Embryonic facial prominence (tissue), 1 donor: ENCODE results near the gene TSACC.

Source experiments
- DNase-seq: peaks from one replicate; pipeline ENCODE4 v3.0.0-alpha.2; 2016; ENCODE audit errors: extremely low spot score

The TSACC gene

DNA sequence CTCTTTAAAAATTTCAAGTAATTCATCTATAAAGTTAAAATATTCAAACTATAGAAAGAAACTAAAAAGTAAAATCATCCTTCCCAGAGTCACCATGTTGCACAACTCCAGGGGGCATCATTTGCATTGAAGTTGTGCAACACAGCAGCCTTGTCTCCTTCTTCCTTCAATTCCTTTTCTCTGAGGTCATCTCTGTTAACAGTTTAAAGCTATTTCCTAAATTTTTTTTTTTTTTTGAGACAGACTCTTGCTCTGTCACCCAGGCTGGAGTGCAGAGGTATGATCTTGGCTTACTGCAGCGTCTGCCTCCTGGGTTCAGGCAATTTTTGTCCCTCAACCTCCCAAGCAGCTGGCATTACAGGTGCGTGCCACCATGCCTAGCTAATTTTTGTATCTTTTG, 37.8 kb downstream of the TSACC start:
- DNase-seq: no peak

DNA sequence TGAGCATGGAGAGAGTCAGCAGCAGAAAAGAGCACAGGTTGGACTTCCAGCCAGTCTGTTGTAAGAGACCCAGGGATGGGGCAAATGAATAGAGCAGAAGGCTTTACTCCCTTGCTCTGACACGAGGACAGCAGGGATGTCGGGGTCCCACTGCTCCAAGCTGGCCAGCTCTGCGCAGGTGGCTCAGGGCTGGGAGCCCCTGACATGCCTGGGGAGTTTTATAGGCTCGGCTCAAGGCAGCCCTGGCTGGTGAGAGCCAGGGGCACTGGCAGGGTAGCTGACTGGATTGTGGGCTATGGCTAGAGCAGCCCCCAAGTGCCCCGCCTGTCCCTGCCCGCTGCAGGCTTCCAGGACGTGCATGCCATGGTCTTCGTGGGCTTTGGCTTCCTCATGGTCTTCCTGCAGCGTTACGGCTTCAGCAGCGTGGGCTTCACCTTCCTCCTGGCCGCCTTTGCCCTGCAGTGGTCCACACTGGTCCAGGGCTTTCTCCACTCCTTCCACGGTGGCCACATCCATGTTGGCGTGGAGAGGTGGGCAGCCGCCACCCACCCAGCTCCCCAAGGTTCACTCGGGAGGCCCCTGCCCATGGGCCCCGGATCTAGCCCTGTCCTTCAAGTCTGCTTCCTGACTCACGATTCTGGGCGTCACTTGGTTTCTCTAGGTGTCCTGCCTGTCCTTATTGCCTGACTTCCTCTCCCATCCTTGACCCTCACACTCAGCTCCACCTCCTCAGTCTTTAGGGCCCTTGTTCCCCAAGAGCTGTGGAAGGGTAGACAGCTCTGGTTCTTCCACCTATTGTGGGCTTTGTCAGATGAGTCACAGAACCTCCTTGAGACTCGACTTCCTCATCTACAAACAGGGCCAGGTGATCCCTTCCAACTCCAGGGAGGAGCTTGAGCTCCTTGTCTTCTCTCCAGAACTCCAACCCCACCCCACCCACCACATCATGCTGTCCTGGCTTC, 38.9 kb downstream of the TSACC start:
- DNase-seq: no peak

DNA sequence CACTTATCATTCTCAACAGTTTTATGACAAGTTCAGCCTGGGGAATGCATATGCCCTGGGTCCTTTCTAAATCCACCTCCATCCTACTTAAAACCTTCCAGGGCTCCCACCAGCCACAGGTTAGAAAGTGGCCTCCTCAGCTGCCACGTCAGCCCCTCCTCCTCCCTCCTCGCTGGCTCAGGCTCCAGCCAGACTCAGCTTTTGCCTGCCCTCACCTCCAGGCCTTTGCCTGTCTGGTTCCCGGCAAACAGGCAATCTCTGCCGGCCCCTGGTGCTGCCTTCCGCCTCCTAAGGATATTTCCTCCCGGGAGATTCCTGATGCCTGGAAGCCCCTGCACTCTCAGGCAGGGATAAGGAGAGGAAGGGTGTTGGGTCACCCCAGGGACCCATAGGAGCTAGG, 40.2 kb downstream of the TSACC start:
- no peak for DNase-seq

DNA sequence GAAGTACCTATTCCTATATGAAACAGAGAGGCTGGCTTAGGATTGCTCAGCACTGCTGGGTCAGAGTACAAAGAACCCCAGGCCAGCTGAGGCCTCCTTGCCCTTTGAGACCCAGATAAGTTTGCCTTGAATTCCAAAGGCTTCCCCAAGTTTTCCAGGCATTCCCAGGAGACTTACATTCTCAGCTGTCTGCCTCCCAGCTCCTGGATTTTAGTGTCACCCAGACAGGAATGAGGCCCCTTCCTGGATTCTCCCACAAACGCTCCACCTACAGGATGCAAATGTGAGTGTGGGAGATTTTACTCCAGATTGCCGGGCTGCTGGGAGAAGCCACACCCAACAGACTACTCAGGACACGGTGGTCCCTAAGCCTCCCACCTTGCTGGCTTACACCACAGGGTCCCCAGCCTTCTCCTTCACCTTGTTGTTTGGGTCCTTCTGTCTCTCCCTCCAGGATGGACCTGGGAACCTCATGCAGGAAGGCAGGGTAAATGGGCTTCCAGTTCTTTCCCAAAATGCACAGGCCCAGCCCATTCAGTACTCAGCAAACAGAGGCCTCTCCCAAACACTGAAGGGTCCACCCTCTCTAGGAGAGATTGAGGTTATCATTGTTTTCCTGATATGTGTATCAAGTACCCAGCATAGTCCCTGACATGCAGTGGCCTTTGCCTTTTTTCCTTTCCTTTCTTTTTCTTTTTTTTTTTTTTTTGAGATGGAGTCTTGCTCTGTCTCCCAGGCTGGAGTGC, 41.3 kb downstream of the TSACC start:
- DNase-seq: no peak

DNA sequence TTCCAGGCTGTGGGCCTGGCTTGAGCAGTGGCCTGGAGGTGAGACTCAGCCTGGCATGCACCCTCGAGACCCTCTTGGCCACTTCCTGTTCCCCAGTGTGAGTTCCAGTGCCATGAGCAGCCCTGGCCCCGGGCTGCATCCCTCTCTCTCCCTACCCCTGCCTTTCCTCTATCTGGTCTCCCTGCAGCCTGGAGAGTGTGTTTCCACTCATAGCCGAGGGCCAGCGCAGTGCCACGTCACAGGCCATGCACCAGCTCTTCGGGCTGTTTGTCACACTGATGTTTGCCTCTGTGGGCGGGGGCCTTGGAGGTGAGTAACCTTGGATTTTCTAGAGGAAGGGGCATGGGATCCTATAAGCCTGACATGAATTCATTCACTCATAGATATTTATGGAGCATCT, 44.2 kb downstream of the TSACC start:
- no peak for DNase-seq

DNA sequence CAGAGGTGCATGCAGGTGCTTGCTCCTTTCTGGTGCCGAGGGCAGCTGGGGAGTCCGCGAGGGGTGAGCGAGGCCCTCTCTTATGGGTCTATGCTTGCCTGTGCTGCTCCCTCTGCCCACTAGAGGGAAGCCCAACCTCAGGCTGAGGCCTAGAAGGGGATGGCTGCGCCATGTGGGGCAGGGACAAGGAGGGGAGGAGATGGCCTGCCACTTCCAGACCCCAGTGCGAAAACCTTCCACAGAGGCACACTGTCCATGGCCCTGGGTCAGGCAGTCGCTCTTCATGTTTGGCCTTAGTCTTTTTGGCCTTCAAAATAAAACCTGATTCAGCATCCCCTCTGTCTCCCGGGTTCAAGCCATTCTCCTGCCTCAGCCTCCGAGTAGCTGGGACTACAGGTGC, 44.7 kb downstream of the TSACC start:
- no peak for DNase-seq

DNA sequence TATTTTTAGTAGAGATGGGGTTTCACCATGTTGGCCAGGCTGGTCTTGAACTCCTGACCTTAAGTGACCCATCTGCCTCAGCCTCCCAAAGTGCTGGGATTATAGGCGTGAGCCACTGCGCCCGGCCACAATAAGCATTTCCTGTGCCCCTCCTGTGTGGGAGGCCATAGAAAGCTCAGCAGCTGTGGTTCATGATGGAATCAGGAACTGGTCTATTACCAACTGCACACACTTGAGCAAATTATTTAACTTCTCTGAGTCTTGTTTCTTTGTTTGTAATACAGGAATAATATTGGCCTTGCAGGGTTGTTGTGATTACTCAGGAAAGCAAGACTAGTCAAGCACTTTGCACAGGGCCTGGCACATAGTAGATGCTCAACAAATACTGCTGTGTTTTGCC, 45.7 kb downstream of the TSACC start:
- DNase-seq: no peak

DNA sequence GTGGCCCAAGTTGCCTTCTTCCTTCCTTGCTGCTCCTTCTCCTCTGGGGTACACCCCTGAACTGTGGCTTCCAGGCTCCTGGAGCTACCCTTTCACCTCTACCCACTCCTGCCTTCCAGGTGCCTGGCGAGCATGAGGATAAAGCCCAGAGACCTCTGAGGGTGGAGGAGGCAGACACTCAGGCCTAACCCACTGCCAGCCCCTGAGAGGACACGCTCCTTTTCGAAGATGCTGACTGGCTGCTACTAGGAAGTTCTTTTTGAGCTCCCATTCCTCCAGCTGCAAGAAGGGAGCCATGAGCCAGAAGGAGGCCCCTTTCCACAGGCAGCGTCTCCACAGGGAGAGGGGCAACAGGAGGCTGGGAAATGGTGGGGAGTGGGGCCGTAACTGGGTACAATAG, 46.3 kb downstream of the TSACC start:
- DNase-seq: no peak

DNA sequence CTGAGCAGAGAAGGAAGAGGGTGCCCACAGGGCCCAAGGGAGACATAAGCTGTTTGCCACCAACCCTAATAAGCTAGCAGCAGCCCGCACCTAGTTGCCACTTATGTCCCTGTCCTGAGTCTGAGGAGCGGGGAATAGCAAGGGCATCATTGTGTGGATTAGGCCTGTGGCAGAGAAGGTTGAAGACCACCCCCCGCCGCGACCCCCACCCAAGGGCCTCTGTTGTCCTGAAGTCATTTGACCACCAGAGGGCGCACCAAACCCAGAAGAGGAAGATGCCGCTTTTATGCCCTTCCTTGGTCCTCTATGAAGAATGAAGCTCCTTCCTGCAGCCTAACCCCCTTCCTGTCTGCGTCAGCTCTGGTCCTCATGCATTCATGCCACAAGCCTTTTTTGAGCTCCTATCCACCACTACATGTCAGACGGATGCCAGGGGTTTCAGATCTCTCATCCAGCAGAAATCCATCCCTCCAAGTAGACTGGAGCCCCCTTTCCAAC, 47.3 kb downstream of the TSACC start:
- DNase-seq: peak; percentile 48

DNA sequence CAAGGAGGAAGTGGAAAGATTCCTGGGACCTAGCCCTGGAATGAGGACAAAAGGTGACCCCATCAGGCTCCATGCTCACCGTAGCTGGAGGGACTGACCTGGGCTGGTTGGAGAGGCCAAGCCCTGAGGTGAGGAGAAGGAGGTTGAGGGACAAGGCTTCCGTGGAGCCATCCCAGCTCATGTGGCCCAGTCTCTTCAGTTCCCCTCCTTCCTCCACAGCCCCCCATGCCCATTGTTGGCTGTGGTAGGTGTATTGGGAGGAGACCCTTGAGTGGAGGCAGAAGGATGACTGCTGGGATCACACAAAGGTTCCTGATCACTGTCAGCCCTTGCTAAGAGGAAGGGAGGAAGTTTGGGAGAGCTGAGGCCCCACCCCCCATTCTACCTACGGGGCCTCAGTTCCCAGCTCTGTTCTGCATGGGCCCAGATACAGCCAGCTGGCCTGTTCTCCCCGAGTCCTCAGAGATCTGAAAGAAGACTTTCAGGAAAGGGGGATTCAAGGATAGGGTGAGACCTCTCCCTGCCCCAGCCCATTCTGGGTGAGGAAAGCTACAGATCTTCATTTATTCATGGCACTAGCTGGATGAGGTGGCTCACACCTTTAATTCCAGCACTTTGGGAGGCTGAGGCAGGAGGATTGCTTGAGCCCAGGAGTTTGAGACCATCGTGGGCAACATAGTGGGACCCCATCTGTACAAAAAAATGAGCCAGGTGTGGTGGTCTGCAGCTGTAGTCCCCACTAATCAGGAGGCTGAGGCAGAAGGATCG, 48.0 kb downstream of the TSACC start:
- no peak for DNase-seq

DNA sequence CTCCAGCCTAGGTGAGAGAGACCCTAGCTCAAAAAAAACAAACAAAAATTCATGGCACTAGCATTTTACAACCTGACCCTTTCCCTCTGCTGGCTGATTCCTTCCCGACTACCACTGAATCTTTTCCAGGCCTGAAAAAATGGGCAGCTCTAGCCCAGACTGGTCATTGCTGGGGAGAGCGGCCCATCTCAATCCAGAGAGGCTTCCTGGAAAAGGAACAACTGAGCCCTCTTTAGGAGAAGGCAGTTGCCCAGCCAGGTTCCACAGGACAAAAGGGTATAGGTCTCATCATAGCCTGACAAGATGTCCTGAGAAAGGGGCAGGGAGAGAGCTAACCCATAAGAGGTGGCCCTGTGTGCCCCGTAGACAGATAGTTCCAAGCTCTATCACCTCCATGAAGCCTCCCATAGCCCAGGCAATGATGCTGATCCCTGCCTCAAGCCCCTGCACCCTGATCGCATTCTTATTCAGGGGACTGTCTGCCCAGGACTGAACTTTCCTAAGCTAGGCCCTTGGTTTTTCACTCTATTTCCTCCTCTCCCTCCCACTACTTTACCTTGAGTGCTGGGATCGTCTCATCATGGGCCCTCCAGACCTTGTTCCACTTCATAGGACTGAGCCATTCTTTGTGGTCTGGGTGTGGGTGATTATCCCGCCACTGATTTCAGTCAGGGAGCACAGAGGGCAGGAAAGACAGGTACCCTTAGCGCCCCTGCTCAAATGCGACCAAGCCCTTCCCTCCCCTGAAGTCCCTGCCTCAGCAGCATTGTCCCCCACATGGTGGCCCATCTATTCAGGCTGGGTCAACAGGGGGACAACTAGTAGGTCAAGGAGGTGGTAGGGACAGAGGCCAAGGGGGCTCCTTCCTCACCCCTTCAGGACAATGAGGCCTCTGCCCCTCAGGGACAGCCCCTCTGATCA, 48.9 kb downstream of the TSACC start:
- DNase-seq: no peak

DNA sequence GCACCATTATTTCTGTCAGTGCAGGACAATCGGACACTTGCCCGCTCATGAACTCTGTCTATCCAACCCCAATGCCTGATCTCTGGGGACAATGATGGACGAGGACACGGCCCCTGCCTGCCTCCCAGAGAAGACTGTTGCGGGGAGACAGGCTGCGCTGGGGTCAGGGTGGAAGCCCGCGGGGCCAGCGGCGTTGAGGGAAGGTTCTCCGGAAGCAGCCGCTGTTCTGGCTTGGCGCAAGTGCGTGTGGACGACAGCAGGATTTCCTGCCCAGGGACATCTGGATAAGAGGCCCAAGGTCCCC, 49.5 kb downstream of the TSACC start:
- DNase-seq: no peak

DNA sequence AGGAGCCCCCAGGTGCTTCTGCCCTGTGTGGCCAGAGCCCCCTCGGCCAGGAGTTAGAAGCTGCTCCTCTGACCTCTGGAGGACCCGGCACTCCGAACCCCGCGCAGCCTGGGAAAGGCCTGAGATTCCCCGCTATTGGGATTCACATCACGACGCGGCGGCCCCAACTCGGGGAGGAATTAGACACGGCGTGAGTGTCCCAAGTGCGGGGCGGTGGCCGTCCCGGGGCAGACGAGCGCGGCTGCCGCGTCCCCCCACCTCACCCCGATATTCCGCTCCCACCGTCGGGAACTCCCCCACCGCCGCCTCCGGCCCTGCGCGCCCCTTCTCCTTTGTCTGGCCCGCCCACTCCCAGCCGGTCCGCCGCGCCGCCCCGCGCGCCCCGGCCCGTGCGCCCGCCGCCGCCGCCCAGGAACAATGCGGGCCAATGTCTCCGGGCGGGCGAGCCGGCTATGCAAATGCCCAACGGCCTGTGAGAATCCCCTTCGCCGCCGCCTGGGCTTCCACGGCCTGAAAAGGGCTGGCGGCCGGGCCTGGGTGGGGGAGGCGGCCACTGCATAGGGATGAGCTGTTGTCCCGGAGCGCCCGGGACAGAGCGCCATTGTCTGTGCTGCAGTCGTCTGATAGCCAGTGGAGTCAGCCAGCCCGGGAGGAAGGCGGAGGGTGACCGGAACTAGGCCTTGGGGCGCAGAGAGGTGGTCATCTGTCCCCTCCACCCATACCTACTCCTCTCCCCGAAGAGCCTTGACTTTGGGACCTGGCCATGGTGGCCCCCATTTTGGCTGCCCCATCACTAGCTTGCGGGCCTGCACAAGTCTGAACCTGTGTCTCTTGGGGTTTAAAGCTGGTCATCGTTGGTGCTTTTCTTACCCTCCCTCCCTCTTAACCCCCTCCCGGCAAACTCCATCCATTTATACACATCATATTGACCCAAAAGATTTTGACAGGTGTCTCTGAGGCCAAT, 50.1 kb downstream of the TSACC start:
- no peak for DNase-seq

DNA sequence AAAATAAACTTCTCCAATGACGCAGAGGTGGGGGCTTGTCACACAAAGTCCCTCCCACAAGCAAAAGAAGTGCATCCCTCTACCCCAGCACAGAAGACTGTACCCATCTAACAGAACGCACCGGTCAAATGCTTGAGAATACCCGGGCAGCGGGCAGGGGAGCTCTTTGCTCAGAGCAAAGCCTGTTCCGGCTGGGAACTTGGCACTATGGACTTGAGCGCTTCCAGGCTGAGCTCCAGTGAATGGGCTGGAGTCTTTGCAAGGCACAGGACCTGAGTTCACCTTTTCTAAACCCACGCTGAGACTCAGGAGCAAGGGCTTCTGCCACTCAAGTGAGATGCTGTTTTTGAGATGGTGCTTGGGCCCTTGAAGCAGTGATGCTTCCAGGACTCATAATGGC, 51.0 kb downstream of the TSACC start:
- no peak for DNase-seq

DNA sequence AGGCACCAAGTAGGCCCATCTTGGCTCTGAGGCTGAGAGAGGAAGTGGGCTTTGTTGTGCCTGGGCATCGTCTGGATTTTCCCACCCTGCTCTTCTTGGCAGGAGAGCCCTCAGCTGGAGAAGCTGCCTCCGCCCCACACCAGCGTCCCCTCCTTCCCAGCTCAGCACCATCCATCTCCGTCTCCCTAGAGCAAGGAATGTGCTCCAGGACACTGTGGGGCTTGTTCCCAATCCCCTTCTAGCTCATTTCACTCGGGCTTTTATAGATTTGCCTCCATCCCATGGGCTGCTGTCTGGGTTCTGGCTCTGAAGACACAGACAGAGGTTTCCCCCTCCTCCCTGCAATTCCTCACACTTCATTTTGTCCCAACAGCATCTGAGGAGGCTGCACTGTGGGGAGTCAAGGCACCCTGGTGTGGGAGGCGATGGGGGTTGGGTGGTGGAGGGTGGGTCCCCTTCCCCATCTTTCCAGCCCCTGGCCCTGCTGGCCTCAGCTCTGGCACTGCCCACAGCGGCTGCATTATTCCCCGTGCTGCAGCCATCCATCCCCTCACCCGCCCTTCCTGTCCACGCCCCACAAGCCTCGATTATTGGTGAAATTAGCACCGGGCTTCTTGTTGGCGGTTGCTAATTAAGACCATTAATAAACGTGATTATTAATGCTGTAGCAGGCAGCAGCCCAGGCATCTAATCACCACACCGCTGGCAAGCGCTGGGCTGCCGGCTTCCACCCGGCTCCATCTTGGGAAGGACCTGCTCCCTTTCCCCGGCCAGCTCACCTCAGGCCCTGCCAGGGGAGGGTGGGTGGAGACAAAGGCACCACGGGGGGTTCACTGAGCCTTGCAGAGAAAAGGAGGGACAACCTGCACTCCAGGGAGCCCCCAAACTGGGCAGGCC, 52.4 kb downstream of the TSACC start:
- no peak for DNase-seq

DNA sequence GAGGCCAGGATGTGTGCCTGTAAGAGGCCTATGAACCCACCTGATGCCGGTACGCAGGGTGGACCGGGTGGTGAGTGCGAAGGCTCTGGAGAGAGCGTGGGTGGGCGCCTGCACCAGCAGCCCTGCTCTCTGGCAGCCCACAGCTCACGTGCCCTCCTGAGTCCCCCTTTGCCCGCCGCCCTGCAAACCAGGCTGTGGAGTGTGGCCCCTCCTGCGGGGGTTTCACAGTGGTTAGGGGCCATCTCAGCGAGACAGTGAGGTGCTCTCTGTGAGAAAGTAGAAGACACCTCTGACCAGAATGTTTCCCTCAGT, 53.0 kb downstream of the TSACC start:
- no peak for DNase-seq

DNA sequence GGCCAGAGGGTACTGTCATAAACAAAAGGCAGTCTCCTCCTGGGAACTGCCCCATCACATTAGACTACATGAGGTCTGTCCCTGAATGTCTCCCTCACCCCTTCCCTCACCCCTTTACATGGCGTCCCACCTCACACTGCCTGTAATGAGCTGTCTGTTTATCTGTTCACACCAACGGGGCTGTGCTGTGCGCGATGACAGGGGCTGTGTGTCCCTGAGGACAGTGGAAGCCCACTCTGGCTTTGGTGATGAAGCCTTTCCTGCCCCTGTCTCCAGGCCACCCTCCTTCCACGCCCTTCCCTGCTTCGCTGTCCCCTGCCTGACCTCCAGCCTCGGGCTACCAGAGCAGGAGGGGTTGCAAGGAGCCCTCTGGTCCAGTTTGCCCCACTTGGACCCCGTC, 53.4 kb downstream of the TSACC start:
- no peak for DNase-seq

DNA sequence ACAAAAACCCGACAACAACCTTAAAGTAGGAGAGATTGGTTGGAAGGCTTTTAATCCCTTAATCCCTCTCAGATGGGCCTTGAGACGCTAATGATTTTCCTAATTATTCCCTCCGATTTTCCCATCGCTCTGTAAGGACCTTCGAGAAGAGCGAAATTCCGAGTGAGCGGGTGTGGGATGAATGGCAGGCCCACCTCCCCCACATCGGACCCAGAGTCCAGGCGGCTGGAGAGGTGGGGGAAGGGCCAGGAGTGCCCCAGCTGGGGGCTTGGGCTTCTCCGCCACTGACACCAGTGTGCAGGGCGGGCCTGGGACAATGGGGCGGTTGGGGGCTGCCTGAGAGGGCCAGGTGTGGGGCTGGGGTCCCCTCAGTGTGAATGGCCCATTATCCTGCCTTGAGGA, 54.1 kb downstream of the TSACC start:
- no peak for DNase-seq

DNA sequence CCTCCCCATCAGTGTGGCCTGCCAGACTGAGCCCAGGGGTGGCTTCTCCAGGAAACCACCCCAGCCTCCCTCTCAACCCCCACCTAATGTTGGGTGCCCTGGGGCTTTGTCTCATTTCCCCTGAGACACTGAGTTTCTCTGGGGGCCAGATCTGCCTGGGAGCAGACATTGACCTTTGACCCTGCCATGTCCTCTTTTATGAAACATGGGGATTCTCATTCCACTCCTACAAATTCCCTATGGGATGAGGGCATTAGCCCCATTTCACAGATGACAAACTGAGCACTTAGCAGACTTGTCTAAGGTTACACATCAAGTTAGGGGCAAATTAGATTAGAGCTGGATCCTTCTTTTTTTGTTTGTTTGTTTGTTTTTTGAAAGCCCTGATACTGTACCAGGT, 54.8 kb downstream of the TSACC start:
- no peak for DNase-seq
